GM21737 (cell line): ENCODE data around the gene ISG15.
"Not testable (repeated sequence)": the region's sequence is repeated elsewhere in the genome, so short reads cannot be mapped to it uniquely, and the experiment has no call there.

Experiments
- ATAC-seq: cut with Tn5 transposase; IDR thresholded peaks from one replicate; pipeline ENCODE4 v1.9.1; 2021; ENCODE audit warnings: mild to moderate bottlenecking, moderate library complexity; ENCODE audit not compliant: unreplicated experiment

The ISG15 gene

DNA sequence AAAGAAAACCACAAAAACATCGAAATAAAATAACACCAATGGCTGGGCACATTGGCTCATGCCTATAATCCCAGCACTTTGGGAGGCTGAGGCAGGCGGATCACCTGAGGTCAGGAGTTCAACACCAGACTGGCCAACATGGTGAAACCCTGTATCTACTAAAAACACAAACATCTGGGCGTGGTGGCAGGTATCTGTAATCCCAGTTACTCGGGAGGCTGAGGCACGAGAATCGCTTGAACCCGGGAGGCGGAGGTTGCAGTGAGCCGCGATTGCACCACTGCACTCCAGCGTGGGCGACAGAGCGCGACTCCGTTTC, 44.4 kb downstream of the ISG15 start:
- not testable (repeated sequence) for ATAC-seq

DNA sequence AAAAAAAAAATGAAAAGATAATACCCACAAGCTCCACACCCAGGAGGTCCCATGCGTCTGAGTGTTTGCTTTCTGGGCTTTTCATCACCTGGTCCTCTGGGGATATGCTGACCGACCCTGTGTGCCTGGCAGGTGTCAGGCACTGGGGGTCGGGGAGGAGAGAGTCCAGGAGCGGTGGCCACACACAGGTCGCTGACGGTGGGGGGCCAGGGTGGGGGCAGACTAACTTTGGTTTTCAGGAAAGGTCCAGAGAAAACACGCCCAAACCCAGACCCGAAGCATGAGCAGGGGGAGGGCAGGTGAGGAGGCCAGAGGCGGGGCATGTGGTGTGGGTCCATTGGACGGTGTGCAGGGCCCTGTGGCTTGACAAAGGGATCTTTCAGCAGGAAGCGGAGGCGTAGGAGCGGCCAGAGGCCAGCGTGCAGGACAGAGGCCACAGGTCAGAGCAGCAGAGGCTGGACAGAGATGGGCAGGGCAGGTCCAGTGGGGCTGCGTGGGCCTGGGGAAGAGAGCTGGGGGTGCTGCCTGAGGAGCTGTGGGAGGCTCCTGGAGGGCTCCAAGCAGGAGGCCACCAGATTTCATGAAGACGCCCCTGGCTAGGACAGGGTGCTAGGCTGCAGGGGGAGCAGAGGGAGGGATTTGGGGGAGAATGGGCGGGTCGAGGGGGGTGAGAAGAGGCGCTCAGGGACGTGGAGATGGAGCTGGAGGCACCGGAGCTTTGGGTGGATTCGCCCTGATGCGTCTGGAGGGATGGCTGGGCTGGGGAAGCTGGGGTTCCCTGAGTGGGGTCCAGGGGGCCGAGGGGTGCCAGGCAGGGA, 45.0 kb downstream of the ISG15 start:
- ATAC-seq = no peak

DNA sequence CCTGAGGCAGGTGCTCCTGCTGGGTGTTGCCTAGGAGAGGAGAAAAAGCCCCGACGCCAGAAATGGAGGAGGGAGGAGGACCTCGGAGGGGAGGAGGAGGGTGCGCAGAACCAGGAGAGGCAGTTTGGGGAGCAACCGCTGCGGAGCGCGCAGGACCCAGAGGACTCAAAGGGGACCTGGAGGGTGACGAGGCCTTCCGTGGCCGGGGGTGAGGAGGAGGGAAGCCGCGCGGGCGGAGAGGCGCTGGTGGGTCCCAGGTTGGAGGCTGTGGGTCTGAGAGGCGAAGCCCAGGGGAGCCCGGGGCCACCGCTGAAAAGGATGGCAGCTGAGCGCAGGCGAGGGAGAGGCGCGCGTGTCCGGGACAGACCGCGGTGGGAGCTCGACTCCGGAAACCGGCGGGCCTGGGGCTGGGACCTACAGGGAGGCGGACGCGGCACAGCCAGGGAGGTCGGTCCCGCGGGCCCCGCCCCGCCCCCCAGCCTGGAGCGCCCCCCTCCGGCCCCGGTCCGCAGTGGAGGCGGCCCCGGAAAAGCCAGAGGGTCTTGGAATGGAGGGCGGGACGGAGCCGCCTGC, 45.7 kb downstream of the ISG15 start:
- ATAC-seq = peak; percentile 30

GRCh38 chr1:1059494-1060280, 46.4 kb downstream of the ISG15 start:
- peak; percentile 51 for ATAC-seq

- ATAC-seq = no peak
Measured at GRCh38 chr1:1060281-1061000, 47.1 kb downstream of the ISG15 start.

- ATAC-seq = no peak
Measured at GRCh38 chr1:1061682-1062345, 48.5 kb downstream of the ISG15 start.

DNA sequence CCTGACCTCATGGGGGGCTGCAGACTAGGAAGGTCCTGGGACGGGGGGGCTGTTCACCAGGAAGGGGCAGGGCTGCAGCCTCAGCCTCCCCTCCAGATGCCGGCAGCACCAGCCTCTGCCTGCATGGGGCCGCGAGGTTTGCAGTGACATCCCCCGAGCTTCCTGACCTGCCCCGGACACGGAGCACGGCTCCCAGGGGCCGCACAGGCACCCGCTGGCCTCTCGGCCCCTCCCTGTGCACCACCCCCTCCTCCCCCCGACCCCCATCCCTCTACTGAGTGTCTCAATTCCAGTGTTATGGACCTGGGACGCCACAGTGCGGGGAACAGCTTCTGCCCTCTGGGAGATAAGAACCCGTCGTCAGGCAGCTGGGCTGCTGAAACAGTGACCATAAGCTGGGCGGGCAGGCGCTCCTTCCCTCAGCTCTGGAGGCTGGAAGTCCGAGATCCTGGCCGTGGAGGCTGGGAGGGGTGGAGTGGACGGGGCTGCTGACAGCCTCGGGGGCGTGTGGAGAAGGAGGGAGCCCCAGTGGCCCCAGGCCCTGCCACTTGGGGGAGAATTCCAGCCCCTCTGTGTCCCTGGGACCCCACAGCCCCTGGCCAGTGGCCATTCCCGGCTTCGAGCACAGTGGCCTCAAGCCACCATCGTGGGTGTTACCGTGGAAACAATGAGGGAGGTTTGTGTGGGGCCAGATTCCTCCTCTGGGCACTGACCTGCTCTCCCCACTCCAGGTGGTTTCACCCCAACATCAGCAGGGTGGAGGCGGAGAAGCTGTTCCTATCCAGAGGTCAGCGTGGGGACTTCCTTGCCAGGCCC, 49.3 kb downstream of the ISG15 start:
- no peak for ATAC-seq

DNA sequence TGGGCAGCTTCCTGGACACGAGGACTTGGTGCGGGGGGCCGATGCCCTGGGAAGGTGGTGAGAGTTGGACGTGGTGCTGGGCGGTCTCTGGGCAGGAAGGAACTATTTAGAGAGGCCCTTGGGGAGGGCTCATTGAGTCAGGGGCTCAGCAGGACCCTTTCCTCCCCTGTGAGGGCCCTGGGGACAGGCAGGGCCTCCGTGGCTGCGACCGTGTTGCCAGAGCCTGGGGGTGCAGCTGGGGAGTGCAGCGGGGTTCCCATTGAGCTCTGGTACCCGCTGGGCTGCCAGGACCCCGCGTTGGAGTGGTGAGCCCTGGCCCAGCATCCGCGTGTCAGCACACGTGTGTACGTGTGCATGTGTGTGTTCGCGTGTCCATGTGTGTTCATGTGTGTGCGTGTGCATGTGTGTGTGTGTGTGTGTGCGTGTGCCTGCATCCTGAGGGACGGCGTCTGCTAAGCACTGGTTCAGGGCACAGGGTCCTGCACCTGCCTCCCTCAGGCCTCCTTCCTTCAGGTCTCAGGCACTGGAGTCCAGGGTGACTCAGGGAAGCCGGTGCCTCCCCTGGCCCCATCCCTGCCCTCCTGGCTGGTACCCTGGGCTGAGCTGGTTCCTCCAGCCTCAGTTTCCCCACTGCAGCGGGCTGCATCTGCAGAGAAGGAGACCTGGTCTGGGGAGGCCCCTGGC, 50.1 kb downstream of the ISG15 start:
- no peak for ATAC-seq
